ENCODE measurements around the gene GALNT18. TPM values are rescaled to one million over a fixed set of nuclear protein-coding genes. Genes with fewer than 3 reads are reported as not detected.

Gene GALNT18
- total RNA-seq, 4 donors from 2014 or later: 4.7 to 20.4 (median 14.1) TPM

DNA sequence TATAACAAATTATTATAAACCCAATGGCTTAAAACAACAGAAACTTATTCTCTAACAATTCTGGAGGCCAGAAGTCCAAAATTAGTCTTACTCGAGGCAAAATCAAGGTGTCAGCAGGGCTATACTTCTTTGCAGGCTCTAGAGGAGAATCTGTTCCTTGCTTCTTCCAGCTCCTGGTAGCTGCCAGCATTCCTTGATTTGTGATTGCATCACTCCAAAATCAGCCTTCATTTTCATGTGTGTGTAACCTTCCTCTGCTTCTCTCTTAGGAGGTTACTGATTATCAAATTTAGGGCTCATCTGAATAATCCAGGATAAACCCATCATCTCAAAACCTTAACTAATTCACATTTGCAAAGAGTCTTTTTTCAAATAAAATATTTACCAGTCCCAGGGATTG, 23.6 kb downstream of the GALNT18 start:
- Histone ChIP-seq H3K27me3 (no peaks in the 10 kb centered on the region), H3K27ac (no peak overlapping the region), H3K9me3 (no peaks in the 10 kb centered on the region), H3K4me1 (no peaks in the 10 kb centered on the region), H3K36me3 (no peaks in the 10 kb centered on the region), H3K4me3 (no peak overlapping the region)
- no peak for DNase-seq
- TF ChIP-seq POLR2A (IDR thresholded peaks at IDR 0.05): no peak
- TF ChIP-seq, protein P1, sequence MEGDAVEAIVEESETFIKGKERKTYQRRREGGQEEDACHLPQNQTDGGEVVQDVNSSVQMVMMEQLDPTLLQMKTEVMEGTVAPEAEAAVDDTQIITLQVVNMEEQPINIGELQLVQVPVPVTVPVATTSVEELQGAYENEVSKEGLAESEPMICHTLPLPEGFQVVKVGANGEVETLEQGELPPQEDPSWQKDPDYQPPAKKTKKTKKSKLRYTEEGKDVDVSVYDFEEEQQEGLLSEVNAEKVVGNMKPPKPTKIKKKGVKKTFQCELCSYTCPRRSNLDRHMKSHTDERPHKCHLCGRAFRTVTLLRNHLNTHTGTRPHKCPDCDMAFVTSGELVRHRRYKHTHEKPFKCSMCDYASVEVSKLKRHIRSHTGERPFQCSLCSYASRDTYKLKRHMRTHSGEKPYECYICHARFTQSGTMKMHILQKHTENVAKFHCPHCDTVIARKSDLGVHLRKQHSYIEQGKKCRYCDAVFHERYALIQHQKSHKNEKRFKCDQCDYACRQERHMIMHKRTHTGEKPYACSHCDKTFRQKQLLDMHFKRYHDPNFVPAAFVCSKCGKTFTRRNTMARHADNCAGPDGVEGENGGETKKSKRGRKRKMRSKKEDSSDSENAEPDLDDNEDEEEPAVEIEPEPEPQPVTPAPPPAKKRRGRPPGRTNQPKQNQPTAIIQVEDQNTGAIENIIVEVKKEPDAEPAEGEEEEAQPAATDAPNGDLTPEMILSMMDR (IDR thresholded peaks at IDR 0.05): no peak
- intact Hi-C loops (cut with DNase I): no loop called here
- 92 to 95% methylated on average over 1 of the region's 1 CpG for WGBS, 2 donors

DNA sequence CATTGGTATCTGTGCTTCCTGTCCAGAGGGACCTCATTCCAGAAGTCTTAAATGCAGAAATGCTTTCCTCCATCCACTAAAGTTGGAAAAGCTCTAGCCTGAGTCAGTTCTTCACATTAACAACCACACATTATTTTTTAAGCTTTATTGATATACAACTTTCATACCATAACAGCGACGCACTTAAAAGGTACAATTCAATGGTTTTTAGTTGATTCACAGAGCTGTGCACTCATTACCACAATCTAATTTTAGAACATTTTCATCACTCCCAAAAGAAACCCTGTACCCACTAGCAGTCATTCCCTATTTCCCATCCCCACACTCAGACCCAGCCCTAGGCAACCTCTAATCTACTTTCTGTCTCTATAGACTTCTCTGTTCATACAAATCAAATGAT, 27.6 kb downstream of the GALNT18 start:
- intact Hi-C loops (cut with DNase I): no loop called here

DNA sequence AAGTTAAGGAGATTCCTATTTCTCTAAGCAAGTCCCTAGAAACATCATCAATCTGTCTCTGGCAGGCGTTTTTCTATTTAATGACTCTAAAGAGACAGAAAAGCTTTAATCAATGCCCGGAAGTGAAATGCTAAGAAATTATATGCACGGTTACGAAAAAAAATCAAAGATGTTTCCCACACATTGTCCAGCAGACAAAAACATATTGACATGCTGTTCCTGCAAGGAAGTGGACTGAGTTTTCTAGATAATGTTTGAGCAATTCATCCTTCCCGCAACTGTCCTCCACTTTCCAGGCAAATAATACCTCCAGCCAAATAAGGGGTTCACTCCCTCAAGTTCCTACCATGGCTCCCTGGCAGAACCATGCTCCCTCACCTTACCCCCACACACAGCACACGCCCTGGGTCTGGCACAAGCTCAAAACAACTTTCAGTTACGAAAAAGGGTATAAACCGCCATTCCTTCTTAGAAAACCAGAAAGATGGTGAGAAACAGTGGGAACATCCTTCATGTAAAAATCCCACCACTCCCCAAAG, 29.6 kb downstream of the GALNT18 start:
- 81 to 89% methylated on average over 8 of the region's 8 CpGs for whole genome bisulfite sequencing, 2 donors

More for the DNA sequence above, 27.6 kb downstream of the GALNT18 start:
- no peak for DNase-seq
- Histone ChIP-seq H3K36me3 (no peaks in the 10 kb centered on the region), H3K4me3 (no peak overlapping the region), H3K27ac (no peak overlapping the region), H3K27me3 (no peaks in the 10 kb centered on the region), H3K9me3 (no peaks in the 10 kb centered on the region), H3K4me1 (no peaks in the 10 kb centered on the region)
- TF ChIP-seq, protein P1 (IDR thresholded peaks at IDR 0.05): no peak
- no peak for TF ChIP-seq POLR2A (IDR thresholded peaks at IDR 0.05)
- 89 to 97% methylated on average over 2 of the region's 2 CpGs for WGBS, 2 donors

DNA sequence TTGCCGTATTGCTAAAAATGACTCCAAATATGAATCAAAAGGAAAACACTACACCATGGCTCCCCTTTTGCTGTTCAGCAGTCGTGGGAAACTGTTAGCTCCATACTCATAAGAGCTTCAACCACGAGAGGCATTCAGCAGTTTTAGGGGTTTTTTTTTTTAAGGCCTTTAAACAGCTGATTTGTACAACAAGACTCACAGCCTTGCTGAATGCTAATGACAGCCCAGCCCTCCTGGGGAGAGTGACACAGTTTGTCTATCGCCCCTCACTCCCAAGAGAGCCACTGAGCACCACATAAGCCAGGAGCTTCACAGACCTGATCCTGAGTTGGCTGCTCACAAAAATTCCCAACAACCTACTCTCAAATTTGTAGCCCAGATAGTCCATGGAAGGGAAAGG, 32.4 kb downstream of the GALNT18 start:
- Histone ChIP-seq H3K9me3 (no peaks in the 10 kb centered on the region), H3K27me3 (no peaks in the 10 kb centered on the region), H3K4me1 (peaks cover 0 to 11% (median 0%) of the 10 kb centered on the region in 3 donors), H3K27ac (no peak overlapping the region), H3K4me3 (no peak overlapping the region), H3K36me3 (no peaks in the 10 kb centered on the region)
- 58% methylated on average over 3 to 4 of the region's 4 CpGs for WGBS, 2 donors
- intact Hi-C loops (cut with DNase I): no loop called here
- DNase-seq: no peak
- TF ChIP-seq POLR2A (IDR thresholded peaks at IDR 0.05): no peak
- TF ChIP-seq, protein P1 (IDR thresholded peaks at IDR 0.05): no peak

More for the DNA sequence above, 29.6 kb downstream of the GALNT18 start:
- Histone ChIP-seq H3K27ac (no peak overlapping the region), H3K4me3 (no peak overlapping the region), H3K27me3 (no peaks in the 10 kb centered on the region), H3K4me1 (peaks cover 0 to 5% (median 0%) of the 10 kb centered on the region in 3 donors), H3K36me3 (no peaks in the 10 kb centered on the region), H3K9me3 (no peaks in the 10 kb centered on the region)
- intact Hi-C loops (cut with DNase I): no loop called here
- DNase-seq: no peak
- TF ChIP-seq, protein P1 (IDR thresholded peaks at IDR 0.05): no peak
- no peak for TF ChIP-seq POLR2A (IDR thresholded peaks at IDR 0.05)

DNA sequence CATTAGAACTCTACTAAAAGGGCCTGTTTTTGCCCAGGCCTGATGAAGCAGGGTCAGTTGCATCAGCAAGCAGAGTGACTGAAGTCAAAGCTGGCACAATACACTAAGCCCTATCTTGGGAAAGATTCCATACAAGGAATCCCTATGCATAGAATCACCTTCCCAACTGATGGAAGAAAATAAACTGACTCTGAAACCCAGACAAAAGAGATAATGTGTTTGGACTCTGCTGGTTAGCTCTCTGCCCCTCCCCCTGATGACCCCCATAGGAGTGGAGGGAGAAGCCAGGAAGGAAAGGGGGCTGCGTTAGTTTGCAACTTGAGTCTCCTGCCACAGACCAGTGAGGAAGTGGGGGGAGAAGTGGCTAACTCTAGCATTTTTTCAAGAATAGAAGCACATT, 32.9 kb downstream of the GALNT18 start:
- intact Hi-C loops (cut with DNase I): no loop called here
- peaks cover 0 to 17% (median 5%) of the 10 kb centered on the region in 3 donors for H3K4me1 ChIP-seq
- H3K27ac ChIP-seq: no peak overlapping the region
- no peaks in the 10 kb centered on the region for H3K36me3 ChIP-seq
- WGBS, 2 donors: 29 to 67% methylated on average over 1 of the region's 1 CpG
- no peak for DNase-seq
- H3K27me3 ChIP-seq: no peaks in the 10 kb centered on the region
- no peak overlapping the region for H3K4me3 ChIP-seq
- no peaks in the 10 kb centered on the region for H3K9me3 ChIP-seq
- TF ChIP-seq, protein P1 (IDR thresholded peaks at IDR 0.05): no peak
- no peak for TF ChIP-seq POLR2A (IDR thresholded peaks at IDR 0.05)
